Nasal cavity respiratory epithelium epithelial cell of viscerocranial mucosa (primary cell): Measurements from ENCODE around the gene NUDCD2. TPM values are rescaled to one million over a fixed set of nuclear protein-coding genes. Genes with fewer than 3 reads are reported as not detected.

Experiments
- total RNA-seq: library from RNA; depleted of rRNA; stranded (reverse); fragments of >200 nt; gene quantifications from 2 replicates; pipeline ENCODE4 v1.2.3, GENCODE V29; 2014

Gene NUDCD2, protein sequence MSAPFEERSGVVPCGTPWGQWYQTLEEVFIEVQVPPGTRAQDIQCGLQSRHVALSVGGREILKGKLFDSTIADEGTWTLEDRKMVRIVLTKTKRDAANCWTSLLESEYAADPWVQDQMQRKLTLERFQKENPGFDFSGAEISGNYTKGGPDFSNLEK
- total RNA-seq, result 7.4 and 11.3 TPM in 2 replicates

DNA sequence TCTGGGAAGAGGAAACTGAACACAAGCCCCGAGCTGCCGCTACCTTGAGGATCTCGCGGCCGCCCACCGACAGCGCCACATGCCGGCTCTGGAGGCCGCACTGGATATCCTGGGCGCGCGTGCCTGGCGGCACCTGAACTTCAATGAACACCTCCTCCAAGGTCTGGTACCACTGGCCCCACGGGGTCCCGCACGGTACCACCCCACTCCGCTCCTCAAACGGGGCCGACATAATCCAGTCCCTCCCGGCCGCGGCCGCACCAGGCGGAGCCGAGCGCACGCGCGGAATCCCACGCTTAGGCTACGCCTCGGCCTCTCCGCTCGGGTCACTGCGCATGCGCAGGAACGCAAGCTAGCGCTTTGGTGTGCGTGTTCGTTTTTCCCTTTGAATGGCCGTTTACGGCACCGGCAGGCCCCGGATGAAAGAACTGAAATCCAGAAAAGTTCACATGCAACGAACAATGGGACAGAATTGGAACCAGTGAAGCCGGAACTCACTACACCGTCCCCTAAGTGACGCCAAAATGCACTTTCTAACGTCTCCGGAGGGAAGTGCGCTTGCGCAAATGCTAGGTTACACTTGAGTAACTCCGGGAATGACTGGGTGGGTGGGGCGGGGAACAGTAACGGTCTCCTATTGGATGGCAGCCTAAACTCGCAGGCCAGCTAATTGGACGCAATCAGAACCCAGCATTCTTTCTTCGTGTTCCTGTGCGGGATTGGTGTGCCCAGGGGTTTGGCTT is at the start of gene NUDCD2:
TSS of gene NUDCD2 (minus strand) at position 284 of the 743 bp plus-strand sequence. CDS start at position 232, 52 bp downstream.

DNA sequence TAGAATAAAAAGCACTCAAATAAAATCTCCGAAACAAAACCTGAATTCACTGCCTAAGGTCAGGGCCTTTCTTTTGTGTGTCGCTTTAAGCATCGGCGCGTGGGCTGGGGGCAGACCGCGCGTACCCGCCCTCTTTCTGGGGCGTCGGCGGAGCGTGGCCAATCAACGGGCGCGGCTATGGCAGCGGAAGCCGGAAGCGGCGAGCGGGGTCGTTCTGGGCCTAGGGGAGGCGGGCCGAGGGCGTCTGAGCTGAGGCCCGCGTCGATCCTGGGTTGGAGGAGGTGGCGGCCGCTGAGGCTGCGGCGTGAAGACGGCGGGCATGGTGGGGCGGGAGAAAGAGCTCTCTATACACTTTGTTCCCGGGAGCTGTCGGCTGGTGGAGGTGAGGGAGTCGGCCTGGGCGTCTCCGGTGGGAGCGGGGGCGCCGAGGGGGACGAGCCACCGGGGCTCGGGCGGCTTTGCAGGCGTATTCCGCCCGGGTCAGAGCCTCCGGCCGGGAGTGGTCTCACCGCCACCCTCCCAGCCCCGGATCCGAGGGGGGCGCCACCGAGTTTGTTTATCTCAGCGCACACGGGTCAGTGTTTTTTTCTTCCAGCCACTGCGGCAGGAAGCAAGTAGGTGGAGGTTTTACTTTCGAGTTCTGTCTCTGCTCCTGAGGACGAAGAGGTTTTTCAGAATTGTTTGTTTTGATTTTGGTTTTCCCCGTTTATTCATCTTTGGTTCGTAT is 45.6 kb upstream of the NUDCD2 start, which contains the start of gene MAT2B:
TSS of gene MAT2B (plus strand) at position 252 of the 727 bp plus-strand sequence. CDS start at position 320, 68 bp downstream.

DNA sequence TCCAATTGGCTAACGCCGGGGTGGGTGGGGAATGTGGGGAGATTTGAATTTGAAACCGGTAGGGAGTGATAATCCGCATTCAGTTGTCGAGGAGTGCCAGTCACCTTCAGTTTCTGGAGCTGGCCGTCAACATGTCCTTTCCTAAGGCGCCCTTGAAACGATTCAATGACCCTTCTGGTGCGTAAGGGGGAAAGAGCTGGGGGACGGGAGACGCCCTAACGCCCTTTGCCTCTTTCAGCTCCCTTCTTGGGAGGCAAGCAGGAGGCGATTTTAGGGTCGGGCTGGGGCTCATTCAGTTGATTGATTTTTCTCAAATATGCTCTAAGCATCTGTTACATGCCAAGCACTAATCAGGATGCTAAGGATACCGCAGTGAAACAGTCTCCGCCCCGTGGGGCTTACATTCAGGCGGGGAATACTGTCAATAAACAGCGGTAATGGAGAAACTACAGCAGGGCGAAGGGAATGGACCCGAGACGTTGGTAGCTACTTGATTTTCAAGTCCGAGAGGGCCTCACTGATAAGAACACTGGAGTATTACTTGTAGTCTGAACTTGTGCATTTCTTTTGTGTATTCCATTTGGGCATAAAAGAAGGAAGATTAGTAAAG is 765 bp upstream of the NUDCD2 start, which contains the start of gene HMMR:
TSS of gene HMMR (plus strand) at position 71 of the 610 bp plus-strand sequence. CDS start at position 132, 61 bp downstream.

DNA sequence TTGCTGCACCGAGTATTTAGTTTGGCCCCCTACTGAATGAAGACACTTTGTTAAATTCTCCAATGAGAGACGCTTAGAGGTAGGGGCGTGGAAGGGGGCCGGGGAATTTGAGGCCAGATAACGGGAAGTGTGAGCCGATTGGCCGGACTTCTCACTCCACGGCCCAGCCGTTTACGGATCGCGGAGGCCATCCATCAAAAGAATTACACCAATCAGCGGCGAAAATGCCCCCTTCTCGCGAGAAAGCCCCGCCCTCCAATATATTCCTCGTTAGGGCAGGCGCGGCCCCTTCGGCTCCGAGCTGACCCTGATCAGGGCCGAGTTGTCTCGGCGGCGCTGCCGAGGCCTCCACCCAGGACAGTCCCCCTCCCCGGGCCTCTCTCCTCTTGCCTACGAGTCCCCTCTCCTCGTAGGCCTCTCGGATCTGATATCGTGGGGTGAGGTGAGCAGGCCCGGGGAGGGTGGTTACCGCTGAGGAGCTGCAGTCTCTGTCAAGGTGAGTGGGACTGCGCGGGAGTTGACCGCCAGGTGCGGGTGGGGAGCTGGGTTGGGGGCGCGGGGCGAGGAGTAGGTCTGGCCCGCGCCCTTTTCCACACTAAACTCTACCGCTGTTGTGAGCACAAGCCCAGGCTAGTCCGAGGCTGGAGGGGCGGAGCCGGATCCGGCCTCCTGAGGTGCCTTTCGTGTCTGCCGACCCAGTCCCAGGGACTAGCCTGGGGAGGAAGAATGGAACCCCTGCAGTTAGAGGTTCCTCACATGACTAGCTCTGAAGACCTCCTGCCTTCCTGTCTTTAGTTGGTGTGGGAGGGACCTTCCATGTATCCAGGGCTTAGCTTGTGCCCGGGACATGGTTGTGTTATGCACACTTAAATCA is 22.4 kb downstream of the NUDCD2 start, which contains the start of gene CCNG1:
TSS of gene CCNG1 (plus strand) at position 287 of the 874 bp plus-strand sequence. CDS start 1,662 bp downstream, outside the sequence.

Other genes with a start within 250 kb of the NUDCD2 start
- 102 and 159 TPM in 2 replicates for gene CCNG1, start 22.5 kb downstream of the NUDCD2 start, total RNA-seq
- 0.34 and 0.50 TPM in 2 replicates for gene HMMR, start 530 bp upstream of the NUDCD2 start, total RNA-seq
- gene MAT2B, start 45.5 kb upstream of the NUDCD2 start, total RNA-seq, result 58.1 and 69.9 TPM in 2 replicates